ENCODE results near the gene NKX2-1.
"Not testable (repeated sequence)": the region's sequence is repeated elsewhere in the genome, so short reads cannot be mapped to it uniquely, and the experiment has no call there.

Gene NKX2-1

DNA sequence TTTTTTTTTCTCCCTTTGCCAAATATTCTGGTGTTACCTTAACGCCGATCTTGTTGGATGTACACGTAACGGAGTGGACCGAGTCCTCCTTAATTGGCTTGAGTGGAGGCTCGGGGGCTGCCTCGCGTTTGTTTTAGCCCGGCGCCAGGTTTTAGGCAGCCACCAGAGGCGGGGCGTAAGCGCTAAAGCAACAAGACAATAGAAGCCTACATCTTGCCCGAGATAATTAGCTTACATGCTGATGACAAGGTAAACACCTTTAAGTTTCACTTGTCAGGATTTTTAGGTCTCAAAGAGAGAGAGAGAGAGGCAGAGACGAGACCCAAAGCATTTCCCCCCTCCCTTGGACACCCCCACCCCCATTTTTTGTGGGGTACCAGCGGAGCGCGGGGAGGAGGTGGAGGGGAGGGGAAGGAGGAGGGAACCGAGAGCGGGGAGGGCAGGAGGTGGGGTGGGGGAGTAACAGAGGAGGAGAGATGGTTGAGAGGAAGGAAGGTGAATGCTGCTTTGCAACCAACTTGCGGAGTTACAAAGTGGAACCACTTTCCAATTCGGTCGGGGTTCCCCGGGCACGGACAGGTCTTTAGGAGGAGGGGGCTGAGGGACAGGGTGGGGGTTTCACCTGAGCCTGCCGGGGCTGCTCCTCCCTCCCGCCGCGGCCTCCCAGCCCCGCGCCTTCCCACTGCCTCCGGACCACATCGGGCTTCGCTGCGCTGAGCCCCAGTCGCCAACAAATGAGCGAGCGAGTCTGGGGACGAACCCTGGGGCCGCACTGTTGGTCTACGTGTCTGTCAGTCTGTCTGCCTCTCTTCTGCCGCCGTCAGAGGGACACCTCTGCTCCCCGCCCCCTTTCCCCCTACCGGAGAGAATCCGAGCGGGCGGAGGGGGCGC is at the start of gene NKX2-1:
NKX2-1 (minus strand) TSS at position 802 of the 891 bp plus-strand sequence; CDS start at position 699, 103 bp downstream.
- DNase-seq (ENCODE audit: low read depth, low spot score), result no peak

DNA sequence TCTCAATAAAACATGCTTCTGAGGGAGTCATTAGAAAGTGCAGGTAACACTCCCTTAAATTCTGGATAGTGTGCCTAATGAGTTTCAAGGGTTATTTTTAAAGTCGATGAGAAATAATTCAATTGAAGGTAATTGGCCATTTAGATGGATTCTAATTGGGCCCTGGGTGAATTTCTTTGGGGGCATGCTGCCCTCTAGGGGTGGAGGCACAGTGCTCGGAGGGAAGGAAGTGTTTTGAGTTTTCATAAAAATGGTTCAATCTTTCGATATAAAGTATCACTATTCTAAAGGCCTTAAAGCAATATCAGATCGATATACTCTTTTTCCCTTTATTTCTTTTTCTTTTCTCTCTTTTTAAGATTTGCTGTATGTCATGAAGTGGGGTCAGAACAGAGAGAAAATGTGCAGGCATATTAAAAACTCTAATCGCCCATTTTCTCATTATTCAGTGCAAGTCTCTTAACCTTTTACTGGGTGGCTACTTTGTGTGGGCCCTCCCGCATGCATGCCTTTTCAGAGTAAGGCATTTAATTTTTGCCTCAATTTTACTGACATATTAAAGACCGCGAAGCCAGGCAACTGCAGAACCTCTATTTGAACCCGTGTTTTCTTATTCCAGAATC is 36.9 kb upstream of the NKX2-1 start:
- no peak for DNase-seq (ENCODE audit: low read depth, low spot score)

DNA sequence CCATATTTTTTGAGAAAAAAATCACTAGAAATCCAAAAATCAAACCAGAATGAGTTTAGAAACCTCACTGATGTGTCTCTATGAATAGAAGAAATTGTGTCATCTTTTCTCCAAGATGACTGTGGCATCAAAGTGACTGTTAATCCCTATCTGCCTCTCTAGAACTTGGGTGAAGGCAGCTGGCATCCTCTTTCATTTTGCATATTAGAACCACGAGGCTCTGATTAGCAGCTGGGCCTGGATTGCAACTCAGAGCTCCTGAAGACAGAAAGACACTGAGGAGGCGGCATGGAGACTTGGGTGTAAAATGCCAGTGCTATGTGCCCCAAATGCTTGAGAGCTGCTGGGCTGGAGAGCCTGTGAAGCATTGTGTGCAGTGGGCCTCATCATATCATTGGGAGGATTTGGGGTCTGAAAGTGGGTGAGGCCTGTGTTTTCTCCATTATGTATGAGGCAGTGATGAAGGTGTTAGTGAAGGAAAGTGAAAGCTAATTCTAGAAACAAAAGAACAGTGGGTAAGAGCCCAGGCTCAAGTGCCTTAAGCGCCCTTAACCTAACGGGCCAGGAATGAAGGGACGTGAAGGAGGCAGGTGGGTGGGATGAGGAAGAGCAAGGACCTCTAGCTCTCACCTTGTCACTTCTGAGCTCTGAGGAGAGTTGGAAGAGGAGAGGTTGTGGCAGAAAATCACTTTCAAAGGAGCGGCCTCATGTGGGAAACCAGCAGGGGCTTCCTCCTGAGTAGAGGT is 36.1 kb upstream of the NKX2-1 start:
- no peak for DNase-seq (ENCODE audit: low read depth, low spot score)

DNA sequence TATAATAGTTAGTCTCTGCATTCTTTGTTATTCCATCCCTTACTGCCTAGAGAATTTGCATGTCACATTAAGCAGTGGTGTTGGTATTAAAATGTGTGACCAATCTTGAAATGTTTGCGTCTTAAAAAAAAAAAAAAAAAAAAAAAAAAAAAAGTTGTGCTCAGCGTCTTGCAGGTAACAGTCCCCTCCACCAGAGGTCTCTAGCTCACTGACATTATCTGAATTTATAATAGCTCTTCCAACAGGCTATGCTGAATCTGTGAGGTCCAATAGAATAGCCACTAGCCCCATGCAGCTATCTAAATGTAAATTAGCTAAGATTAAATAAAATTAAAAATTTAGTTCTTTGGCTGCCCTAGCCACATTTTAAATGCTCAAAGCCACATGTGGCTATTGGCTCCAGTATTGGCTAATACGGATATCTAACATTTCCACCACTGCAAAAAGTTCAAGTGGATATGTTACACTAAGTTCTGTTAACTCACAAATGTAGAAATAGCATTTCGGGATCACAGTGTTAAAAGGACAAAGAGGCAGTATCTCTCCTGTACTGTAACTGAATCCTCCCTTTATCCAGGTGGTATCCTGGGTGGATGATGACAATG is 33.7 kb upstream of the NKX2-1 start:
- peak; percentile 9 for DNase-seq (ENCODE audit: low read depth, low spot score)

DNA sequence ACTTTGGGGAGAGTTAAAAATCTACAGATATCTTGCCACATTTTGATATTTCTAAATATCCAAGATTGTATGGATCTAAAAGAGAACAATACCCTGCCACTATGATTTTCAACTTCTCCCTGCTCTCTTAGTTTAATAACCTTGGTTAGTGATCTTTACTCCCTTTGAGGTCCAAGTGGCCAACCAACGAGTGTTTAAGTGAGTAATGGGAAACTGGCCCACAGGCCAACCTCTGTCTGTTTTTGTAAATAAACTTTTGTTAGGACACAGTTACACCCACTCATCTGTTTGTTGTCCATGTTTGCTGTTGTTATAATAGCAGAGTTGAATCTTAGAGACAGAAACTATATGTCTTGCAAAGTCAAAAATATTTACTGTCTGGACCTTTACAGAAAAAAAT is 30.9 kb upstream of the NKX2-1 start:
- DNase-seq (ENCODE audit: low read depth, low spot score), result no peak

DNA sequence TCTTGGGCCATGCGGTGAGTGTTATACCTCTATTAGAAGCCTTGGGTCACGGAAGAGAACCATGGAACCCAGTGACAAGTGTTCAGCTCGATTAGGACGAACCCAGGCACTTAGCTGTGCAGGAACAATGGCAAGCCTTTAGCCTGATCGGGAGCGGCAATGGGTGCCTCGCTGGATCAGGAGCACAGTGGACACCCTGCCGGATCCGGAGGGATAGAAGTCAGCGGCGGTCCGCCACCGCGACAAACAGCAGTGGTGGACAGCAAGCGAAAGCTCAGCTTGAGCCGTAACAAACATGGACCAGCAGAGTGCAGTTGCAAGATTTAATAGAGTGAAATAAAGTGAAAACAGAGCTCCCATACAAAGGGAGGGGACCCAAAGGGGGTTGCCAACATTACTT is 24.2 kb upstream of the NKX2-1 start:
- not testable (repeated sequence) for DNase-seq (ENCODE audit: low read depth, low spot score)

DNA sequence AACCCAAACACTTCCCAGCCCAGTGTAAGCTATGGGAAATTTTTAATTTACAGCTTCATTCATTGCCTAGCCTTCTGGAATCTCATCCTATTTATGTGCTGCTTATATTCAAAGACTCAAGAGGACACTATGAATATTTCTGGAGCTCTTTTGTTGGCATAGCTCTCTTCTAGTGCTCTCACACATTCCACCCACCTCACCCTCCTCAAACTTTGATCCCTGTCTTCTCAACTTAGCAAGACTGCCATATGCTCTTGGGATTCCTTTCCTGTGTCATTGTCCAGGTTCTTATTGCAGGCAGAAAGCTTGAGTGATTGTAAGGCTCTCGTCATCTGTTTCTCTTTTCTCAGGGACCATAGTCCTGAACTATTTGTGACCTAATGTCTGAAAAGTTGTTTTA is 18.0 kb upstream of the NKX2-1 start:
- no peak for DNase-seq (ENCODE audit: low read depth, low spot score)

DNA sequence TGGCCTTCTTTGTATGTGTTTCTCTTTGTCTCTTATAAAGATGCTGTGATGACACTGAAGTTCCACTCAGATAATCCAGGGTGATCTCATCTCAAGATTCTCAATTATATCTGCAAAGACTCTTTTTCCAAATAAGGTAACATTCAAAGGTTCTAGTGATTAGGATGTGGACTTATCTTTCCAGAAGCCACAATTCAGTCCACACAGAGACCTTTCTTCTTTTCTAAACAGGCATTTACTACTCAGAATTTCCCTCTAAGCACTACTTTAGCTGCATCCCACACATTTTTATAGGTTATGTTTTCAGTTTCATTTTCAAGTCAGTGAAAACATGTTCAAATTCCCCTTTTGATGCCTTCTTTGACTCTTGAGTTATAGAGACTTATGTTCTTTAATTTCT is 9.0 kb upstream of the NKX2-1 start:
- DNase-seq (ENCODE audit: low read depth, low spot score), result no peak

DNA sequence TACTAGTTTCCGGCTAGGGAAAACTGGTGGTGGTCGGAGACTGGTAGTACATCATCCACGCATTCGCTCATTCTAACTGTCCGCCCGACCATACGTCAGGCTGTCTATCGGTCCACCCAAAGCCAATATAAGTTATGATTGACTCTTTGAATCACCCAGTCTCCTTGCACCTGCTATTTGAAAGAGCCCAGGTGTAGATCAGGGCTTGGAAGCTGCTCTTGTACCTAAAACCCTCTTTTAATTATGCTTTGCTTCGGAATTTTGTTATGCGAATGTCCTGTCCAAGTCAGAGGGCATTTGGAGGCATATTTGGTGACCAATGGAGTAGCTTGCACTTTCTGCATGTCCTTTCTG is 5.7 kb upstream of the NKX2-1 start:
- no peak for DNase-seq (ENCODE audit: low read depth, low spot score)

DNA sequence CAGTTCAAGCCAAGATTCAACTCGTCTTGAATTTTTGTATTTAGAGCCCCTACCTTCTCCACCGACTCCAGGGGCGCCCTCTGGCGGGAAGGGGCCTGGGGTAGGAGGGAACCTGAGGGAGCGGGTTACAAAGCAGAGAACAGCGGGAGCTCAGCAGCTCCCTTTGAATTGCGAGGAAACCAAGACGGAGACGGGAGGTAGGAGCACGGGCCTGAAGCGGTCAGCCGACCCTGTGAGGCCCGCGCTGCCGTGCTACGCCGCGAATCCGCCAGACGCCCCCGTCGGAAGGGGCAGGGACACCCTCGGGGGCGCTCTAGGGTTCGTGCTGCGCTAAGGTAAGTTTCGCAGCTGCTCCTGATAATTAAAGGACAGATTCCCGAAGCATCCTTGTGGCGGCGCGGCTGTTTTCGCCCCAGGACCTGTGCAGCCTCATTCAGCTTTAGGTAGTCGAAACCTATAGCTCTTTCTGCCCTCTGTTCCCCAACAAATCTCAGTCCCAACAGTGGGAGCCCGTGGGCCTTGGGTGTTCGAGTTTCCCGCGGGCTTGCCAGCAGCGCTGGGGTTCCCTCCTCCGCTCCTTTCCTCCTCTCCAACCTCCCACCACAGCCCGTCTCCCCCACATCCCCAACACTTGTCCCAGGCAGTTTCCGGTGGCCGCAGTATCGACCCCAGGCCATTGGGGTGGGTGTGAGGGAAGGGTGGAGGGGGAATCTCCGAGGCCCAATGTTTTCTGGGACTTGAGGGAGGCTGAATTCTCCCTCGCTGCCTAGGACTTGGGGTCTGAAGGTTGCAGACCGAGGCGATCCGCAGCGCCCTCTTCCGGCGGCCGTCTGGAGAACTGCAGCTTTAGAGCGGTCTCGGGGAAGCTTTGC is 5.1 kb upstream of the NKX2-1 start:
- DNase-seq (ENCODE audit: low read depth, low spot score), result no peak

DNA sequence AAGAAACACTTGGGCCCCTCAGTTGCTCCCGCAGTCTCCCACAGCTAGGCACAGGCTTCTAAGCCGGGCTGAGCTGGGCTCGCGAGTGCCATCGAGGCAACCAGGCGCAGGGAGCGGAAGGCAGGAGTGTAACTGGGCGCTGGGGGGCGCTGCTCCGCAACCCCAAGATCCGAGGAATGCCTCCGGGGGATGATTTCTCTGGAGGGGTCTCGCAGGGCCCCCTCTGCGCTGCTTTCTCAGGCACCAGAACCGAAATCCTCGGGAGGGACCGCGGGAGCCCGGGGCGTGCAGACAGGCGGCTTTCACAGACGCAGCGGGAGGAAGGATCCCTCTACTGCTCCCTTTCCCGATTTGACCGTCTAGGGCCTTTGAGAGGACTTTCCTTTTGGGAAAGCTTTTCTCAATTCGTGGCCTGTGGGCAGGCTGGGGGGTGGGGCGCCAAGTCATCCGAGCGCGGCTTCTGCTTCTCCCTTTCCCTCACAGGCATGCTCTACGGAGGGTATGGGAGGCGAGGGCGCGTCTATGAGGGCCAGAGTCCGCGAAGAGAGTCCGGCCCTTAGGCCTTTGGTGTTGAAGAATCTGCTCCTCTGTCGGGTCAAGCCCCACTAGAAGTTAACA is 4.3 kb upstream of the NKX2-1 start:
- no peak for DNase-seq (ENCODE audit: low read depth, low spot score)

DNA sequence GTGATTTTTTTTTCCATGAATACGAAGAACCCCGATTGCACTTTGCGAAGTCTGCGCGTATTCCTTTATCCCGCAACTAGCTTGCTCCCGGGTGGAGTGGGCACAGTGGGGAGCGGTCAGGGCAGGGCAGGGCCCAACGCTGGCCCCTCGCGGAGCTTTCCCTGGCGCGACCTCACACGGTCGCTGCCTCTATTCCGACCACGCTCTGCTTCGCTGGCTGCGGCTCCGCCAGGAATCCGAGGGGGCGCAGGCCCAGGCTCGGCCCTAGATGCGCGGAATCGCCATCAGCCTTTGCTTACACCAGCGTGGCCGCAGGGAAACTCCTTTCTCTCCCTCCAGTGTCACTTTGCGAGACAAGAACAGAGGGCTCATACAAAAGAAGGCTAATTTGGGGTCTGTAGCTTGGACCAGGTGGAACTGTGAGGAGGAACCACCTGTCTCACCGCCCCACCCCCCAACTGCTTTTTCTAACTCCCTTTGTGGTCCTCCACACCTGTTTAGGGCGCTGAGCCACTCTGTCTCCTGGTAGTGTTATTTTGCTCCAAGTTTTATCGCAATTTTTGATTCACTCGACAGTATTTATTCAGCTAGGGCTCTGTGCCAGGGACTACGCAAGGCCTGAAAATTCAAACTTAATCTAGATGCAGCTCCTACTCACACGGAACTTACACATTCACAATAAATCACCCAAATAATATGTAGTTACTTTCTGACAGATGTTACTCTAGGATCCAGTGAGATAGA is 3.1 kb upstream of the NKX2-1 start:
- DNase-seq (ENCODE audit: low read depth, low spot score), result no peak

DNA sequence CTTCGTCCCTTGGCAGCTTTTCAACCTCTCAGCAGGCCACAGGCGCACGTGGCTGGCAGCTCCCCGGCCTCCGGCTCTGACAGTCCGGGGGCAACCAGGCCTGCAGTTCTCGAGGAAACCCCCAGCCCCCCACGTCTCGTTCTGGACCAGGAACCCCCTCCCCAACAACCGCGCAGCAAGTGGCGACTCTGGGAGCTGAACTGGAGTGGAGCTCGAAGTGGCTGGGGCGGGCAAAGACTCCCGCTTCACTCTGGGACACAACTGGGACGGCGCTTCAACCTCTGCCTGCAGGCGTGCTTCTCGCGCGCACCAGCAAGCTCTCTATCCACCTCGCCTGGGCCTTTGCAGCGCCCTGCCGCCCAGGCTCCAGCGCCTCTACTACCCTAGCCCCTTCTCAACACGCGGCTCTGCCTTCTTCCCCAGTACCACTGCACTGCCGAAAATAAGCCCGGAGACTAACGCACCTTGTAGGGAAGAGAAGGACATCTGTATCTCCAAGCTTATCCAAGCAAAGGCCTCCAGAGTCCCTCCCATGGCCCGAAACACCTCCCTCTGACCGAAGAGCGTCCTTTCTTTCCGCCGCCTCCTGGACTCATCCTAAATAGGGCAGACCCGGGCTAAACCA is 2.4 kb upstream of the NKX2-1 start:
- DNase-seq (ENCODE audit: low read depth, low spot score), result no peak

DNA sequence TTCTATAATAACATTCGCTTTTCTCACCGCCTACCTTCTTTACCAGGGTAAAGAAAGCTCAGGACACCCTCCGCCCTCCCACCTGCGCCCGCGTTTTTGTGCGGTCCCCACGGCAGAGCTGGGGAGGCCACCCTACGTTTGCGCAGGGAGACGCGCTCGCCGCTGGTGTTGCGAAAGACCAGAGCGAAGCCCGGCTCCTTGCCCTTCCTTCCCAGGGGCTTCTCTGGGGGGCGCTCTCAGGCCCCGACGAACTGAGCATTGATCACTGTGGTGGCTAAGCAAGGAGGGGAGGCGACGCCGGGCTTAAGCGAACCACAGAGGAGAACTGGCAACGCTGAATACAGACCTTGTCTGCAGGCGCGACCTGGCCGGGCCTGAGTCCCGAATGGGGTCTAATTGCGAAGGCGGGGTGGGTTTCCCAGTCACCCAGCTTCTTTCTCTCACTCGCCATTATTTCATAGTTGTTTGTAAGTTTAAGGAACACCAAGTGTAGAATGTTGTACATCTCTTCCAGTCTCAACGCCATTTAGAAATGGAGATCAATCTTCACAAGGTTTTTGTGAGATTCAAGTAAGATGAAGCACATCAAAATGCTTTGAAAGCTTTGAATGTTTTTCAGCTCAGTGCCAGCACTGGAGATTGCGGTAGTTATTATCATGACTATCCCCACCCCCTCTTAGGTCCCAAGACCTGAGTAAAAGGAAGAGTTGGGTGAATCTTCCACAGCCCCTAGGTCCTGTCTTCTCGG is 1.7 kb upstream of the NKX2-1 start:
- DNase-seq (ENCODE audit: low read depth, low spot score), result no peak

DNA sequence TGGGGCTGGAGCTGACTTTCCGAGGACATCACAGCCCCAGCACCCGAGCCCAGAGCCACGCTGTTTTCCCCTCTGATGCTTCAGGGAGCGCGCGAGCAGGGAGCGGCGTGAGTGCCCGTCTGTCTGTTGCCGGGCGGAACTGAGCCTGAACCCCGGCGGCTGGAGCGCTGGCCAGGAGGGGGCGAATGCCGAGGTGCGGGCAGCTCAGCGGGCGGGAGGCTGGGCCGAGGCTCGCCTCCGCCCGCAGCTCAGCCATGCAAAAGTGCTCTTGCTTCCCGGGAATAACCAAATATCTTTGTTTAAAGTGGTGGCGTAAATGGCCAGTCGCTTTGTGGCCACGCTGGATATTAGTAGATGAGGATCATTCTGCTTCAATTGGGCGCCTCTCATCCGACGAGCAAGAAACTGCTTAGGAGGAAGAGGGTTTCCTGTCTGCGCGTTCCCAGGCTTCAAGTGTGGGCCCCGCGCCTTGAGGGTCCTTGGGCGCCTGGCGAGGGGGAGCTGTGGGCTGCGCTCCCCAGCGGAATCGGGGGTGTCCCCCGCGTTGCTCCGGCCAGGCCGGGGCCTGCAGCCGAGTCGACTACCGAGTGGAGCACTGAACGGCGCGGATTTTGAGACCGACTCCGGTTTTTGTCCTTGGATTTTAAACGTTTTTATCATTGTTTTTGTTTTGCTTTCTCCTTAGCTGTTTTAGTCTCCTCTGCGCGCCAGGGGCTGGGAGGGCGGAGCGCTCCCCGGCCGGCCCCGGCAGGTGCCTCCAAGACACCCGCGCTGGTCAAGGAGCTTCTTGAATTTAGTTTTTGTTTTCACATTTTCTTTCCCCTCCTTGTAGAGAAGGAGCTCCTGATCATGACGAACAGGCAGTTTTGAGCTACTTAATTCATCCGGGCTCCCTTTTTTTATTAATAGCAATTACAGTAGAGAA is 831 bp upstream of the NKX2-1 start:
- DNase-seq (ENCODE audit: low read depth, low spot score), result no peak

DNA sequence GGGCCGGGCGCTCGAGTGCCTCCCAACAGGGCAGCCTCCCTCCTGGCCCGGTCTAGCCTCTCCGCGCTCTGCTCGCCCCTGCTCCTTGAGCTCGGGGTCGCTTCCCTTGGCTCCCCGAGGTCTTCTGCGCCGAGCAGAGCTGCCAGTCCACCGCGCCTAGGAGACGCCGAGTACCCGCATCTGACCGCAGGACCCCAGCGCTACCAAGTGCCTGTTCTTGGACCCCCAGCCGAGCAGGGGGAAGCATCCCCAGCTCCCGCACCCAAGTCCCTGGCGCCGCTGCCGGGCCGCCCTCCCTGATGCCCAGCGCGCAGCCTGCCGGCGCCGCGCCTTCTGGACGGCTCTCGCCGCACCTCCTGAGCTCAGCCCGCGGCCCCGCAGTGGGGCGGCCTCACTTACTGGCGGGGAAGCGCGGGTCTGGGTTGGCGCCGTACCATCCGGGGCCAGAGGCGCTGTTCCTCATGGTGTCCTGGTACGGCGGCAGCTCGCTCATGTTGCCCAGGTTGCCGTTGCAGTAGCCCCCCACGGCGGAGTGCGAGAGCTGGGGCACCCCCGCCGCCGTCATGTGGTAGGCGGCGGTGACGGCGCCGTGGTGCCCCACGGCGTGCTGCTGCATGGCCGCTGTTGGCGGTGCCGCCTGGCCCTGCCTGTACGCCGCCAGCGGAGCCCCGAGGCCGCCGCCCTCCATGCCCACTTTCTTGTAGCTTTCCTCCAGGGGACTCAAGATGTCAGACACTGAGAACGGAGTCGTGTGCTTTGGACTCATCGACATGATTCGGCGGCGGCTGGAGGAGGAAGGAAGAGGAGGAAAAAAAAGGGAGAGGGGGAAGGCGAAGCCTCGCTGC is 1.2 kb downstream of the NKX2-1 start:
- no peak for DNase-seq (ENCODE audit: low read depth, low spot score)

All from smooth muscle cell of the brain vasculature (primary cell).